HG03066 (cell line): ENCODE data around the gene KLHL2.
"Not testable (repeated sequence)": the region's sequence is repeated elsewhere in the genome, so short reads cannot be mapped to it uniquely, and the experiment has no call there.

Experiments used
- ATAC-seq: cut with Tn5 transposase; IDR thresholded peaks from one replicate; pipeline ENCODE4 v1.9.1; 2021; ENCODE audit warnings: low read depth; ENCODE audit not compliant: unreplicated experiment

Gene KLHL2

GRCh38 chr4:165229490-165230200 is 22.3 kb downstream of the KLHL2 start:
- ATAC-seq = not testable (repeated sequence)

- ATAC-seq = peak; percentile 66
Observed at GRCh38 chr4:165232623-165233433, 25.5 kb downstream of the KLHL2 start.

GRCh38 chr4:165234766-165235165 is 27.4 kb downstream of the KLHL2 start:
- no peak for ATAC-seq

GRCh38 chr4:165236852-165237251 is 29.5 kb downstream of the KLHL2 start:
- not testable (repeated sequence) for ATAC-seq

- peak; percentile 50 for ATAC-seq
Observed at GRCh38 chr4:165238041-165238640, 30.8 kb downstream of the KLHL2 start.

GRCh38 chr4:165240761-165241160 is 33.4 kb downstream of the KLHL2 start:
- ATAC-seq = not testable (repeated sequence)

GRCh38 chr4:165244148-165244547 is 36.8 kb downstream of the KLHL2 start:
- ATAC-seq = not testable (repeated sequence)

GRCh38 chr4:165244587-165245186 is 37.3 kb downstream of the KLHL2 start:
- ATAC-seq = not testable (repeated sequence)

- ATAC-seq = no peak
Observed at GRCh38 chr4:165248102-165248501, 40.7 kb downstream of the KLHL2 start.

- ATAC-seq = not testable (repeated sequence)
Observed at GRCh38 chr4:165248904-165249303, 41.5 kb downstream of the KLHL2 start.

- ATAC-seq = not testable (repeated sequence)
Observed at GRCh38 chr4:165254771-165255170, 47.4 kb downstream of the KLHL2 start.

GRCh38 chr4:165255439-165255838 is 48.1 kb downstream of the KLHL2 start:
- ATAC-seq = peak; percentile 95

GRCh38 chr4:165256074-165256659 is 48.8 kb downstream of the KLHL2 start:
- peak; percentile 27 for ATAC-seq

- not testable (repeated sequence) for ATAC-seq
Observed at GRCh38 chr4:165259776-165260175, 52.4 kb downstream of the KLHL2 start.

GRCh38 chr4:165262306-165262705 is 54.9 kb downstream of the KLHL2 start:
- ATAC-seq = not testable (repeated sequence)

GRCh38 chr4:165263466-165263865 is 56.1 kb downstream of the KLHL2 start:
- not testable (repeated sequence) for ATAC-seq

GRCh38 chr4:165269931-165270330 is 62.6 kb downstream of the KLHL2 start:
- ATAC-seq = not testable (repeated sequence)

- ATAC-seq = not testable (repeated sequence)
Observed at GRCh38 chr4:165273443-165273842, 66.1 kb downstream of the KLHL2 start.

GRCh38 chr4:165275357-165275756 is 68.0 kb downstream of the KLHL2 start:
- not testable (repeated sequence) for ATAC-seq

- ATAC-seq = not testable (repeated sequence)
Observed at GRCh38 chr4:165279531-165279930, 72.2 kb downstream of the KLHL2 start.
